K562 (cell line): ENCODE measurements around the gene HMG20B. TPM values are rescaled to one million over a fixed set of nuclear protein-coding genes. Genes with fewer than 3 reads are reported as not detected.

Experiments
- BCOR ChIP-seq: fragments of 450-650 bp; IDR thresholded peaks from 2 replicates; pipeline ENCODE4 v1.6.1; 2016
- C11orf30 ChIP-seq: fragments of 450-650 bp; IDR thresholded peaks from 2 replicates; pipeline ENCODE4 v1.6.1; 2016; ENCODE audit warnings: low read depth, mild to moderate bottlenecking
- HMG20B ChIP-seq: fragments of 250-450 bp; sonication (Bioruptor Pico); IDR thresholded peaks from 2 replicates; pipeline ENCODE4 v1.5.0; 2021; ENCODE audit warnings: mild to moderate bottlenecking
- HSF4 ChIP-seq: fragments of 250-450 bp; sonication (Bioruptor Pico); IDR thresholded peaks from 2 replicates; pipeline ENCODE4 v2.1.2; 2022; ENCODE audit warnings: mild to moderate bottlenecking, moderate library complexity, borderline replicate concordance
- JUN ChIP-seq, 2 experiments: sonication (generic) in 1 of 2; formaldehyde crosslinking in 1 of 2; IDR thresholded peaks; 2 replicates each; pipeline versions ENCODE4 v1.6.1 to v1.8.0; 2012 to 2022; ENCODE audit warnings: borderline replicate concordance in 2 of 2, mild to moderate bottlenecking in 2 of 2, improper control_type of control experiment in 1 of 2, low read depth in 1 of 2, low read length in 1 of 2, missing genetic modification reagents in 1 of 2
- JUNB ChIP-seq: fragments of 450-650 bp; formaldehyde crosslinking; conservative IDR thresholded peaks from 2 replicates; pipeline ENCODE4 v1.4.0; 2020; ENCODE audit warnings: mild to moderate bottlenecking
- KAT8 ChIP-seq: fragments of 450-650 bp; IDR thresholded peaks from 2 replicates; pipeline ENCODE4 v1.6.1; 2016; ENCODE audit warnings: low read depth, mild to moderate bottlenecking
- MAZ ChIP-seq, 2 experiments: fragments of 450-650 bp in 1 of 2; sonication (generic) in 1 of 2; formaldehyde crosslinking; IDR thresholded peaks in 1 of 2; conservative IDR thresholded peaks in 1 of 2; 2 replicates each; pipeline versions ENCODE4 v1.4.0 to v1.5.0; 2020; ENCODE audit warnings: mild to moderate bottlenecking in 1 of 2, missing genetic modification reagents in 1 of 2
- MYNN ChIP-seq, 2 experiments: sonication (generic); formaldehyde crosslinking in 1 of 2; IDR thresholded peaks; 2 replicates each; pipeline versions ENCODE4 v1.5.0 to v1.6.1; 2016 to 2020; ENCODE audit warnings: antibody characterized with exemption in 1 of 2, missing genetic modification reagents in 1 of 2
- NFXL1 ChIP-seq: fragments of 450-650 bp; formaldehyde crosslinking; IDR thresholded peaks from 2 replicates; pipeline ENCODE4 v1.4.0; 2021; ENCODE audit warnings: mild to moderate bottlenecking
- NR3C1 ChIP-seq: sonication (generic); formaldehyde crosslinking; IDR thresholded peaks from 2 replicates; pipeline ENCODE4 v1.8.1; 2022; ENCODE audit warnings: missing genetic modification reagents
- RAD21 ChIP-seq, 2 experiments: fragments of 250-450 bp in 1 of 2; fragments of 450-650 bp in 1 of 2; sonication (Bioruptor Pico) in 1 of 2; formaldehyde crosslinking in 1 of 2; IDR thresholded peaks in 1 of 2; conservative IDR thresholded peaks in 1 of 2; 2 replicates each; pipeline versions ENCODE4 v1.4.0 to v1.8.0; 2020 to 2022; ENCODE audit warnings: mild to moderate bottlenecking in 2 of 2, moderate library complexity in 1 of 2
- RB1 ChIP-seq: fragments of 450-650 bp; IDR thresholded peaks from 2 replicates; pipeline ENCODE4 v1.6.1; 2017; ENCODE audit warnings: low read depth, mild to moderate bottlenecking
- SMAD1 ChIP-seq: fragments of 150-350 bp; IDR thresholded peaks from 2 replicates; pipeline ENCODE4 v1.6.1; 2014; ENCODE audit warnings: low read length, low read depth; ENCODE audit not compliant: partially characterized antibody
- SMARCE1 ChIP-seq: fragments of 450-650 bp; IDR thresholded peaks from 2 replicates; pipeline ENCODE4 v1.7.1; 2016; ENCODE audit warnings: mild to moderate bottlenecking
- SMC3 ChIP-seq: conservative IDR thresholded peaks from 2 replicates; pipeline ENCODE4 v1.6.1; 2011; ENCODE audit warnings: low read depth, low read length, improper control_type of control experiment; ENCODE audit not compliant: insufficient read depth
- STAG1 ChIP-seq: sonication (generic); formaldehyde crosslinking; IDR thresholded peaks from 2 replicates; pipeline ENCODE4 v1.5.0; 2020; ENCODE audit warnings: missing genetic modification reagents, borderline replicate concordance
- YY1 ChIP-seq, 3 experiments: IDR thresholded peaks; 2 replicates each; pipeline ENCODE4 v1.6.1; 2011; ENCODE audit warnings: low read length in 2 of 3, mild to moderate bottlenecking in 2 of 3, moderate library complexity in 2 of 3, borderline replicate concordance in 1 of 3, control low read depth in 1 of 3, low read depth in 1 of 3; ENCODE audit not compliant: insufficient read depth in 3 of 3, insufficient replicate concordance in 2 of 3, control insufficient read depth in 1 of 3, insufficient read length in 1 of 3; ENCODE audit errors: extremely low read depth in 1 of 3
- ZFX ChIP-seq: sonication (generic); formaldehyde crosslinking; IDR thresholded peaks from 2 replicates; pipeline ENCODE4 v1.8.0; 2022; ENCODE audit warnings: mild to moderate bottlenecking, missing genetic modification reagents, moderate library complexity
- ZNF140 ChIP-seq: fragments of 250-450 bp; sonication (Bioruptor Pico); IDR thresholded peaks from 2 replicates; pipeline ENCODE4 v1.8.0; 2021; ENCODE audit warnings: moderate library complexity, mild to moderate bottlenecking, inconsistent platforms
- ZNF143 ChIP-seq: sonication (generic); formaldehyde crosslinking; IDR thresholded peaks from 2 replicates; pipeline ENCODE4 v1.9.0; 2022; ENCODE audit warnings: mild to moderate bottlenecking, missing genetic modification reagents
- ZNF197 ChIP-seq: fragments of 200-800 bp; sonication (Bioruptor generic); IDR thresholded peaks from 2 replicates; pipeline ENCODE4 v1.6.1; 2016; ENCODE audit warnings: low read depth, missing genetic modification characterization, missing compliant biosample characterization
- ZNF316 ChIP-seq: fragments of 450-650 bp; IDR thresholded peaks from 2 replicates; pipeline ENCODE4 v1.6.1; 2016
- polyA plus RNA-seq, 8 experiments: library from polyadenylated mRNA; depleted of rRNA in 4 of 8; stranded (reverse) in 5 of 8; unstranded in 3 of 8; fragments of >200 nt; fragmentation: Nextera tagmentation in 2 of 8; fragmentation: Illumina TruSeq in 1 of 8; extraction: Ambion mirVana in 2 of 8; extraction: Trizol in 1 of 8; gene quantifications; 2 replicates each; pipeline versions ENCODE4 v1.2.1 to v1.2.3, GENCODE V29; 2011 to 2014; ENCODE audit warnings: inconsistent platforms in 1 of 8, missing spikeins in 1 of 8
- total RNA-seq, 7 experiments: library from RNA; depleted of rRNA in 6 of 7; stranded (reverse); fragments of >200 nt in 6 of 7; fragmentation: Illumina TruSeq in 2 of 7; extraction: Trizol in 2 of 7; gene quantifications; 2 replicates each; pipeline versions ENCODE4 v1.2.1 to v1.2.3, GENCODE V29; 2011 to 2021; ENCODE audit warnings: low replicate concordance in 1 of 7
- TF ChIP-seq, protein P1 (sequence below): fragments of 450-650 bp; formaldehyde crosslinking; IDR thresholded peaks from 2 replicates; pipeline ENCODE4 v1.4.0; 2020; ENCODE audit warnings: mild to moderate bottlenecking, moderate library complexity
- TF ChIP-seq, protein P2 (sequence below): sonication (generic); formaldehyde crosslinking; IDR thresholded peaks from 2 replicates; pipeline ENCODE4 v1.9.0; 2022; ENCODE audit warnings: mild to moderate bottlenecking, missing genetic modification reagents
- TF ChIP-seq, protein P3 (sequence below): sonication (generic); formaldehyde crosslinking; IDR thresholded peaks from 2 replicates; pipeline ENCODE4 v1.8.0; 2022; ENCODE audit warnings: mild to moderate bottlenecking, missing genetic modification reagents

The HMG20B gene
- total and polyA plus RNA-seq, 9 of the 15 experiments (the other 6 are each of a cell fraction or from before 2014, with no cell fraction given) = 0.35 to 172 (median 38.6) TPM

DNA sequence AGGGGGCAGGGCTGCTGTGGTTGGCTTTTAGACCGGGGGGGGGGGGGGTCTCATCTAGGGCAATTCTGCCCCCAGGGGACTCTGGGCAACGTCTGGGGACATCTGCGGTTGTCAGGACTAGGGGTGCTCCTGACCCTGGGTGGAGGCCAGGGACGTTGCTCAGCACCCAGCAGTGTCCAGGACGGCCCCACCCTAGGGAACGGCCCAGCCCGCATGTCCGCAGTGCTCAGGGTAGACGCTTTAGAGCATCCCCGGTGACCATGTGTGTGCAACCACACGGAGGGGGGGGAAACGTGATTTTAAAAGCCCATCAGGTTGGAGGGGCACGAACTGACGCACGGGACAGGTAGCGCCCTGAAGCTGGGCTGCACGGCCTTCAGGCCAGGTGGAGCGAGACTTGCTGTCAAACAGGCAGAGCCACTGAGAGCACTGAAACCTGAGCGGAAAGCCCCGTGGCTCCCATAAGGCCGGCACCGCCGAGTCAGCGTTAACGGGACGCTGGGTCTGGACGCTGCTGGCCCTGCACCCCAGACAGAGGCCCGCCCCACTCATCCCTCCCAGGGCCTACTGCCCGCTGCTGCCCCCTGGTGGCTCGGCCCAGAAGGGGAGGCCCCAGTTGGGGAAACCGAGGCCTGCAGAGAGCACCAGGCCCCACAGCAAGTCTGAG is 45.5 kb downstream of the HMG20B start (continued):
- no peak for TF ChIP-seq NFXL1 (CRISPR knock-in tag)
- peak in 1 of 3 experiments; percentile 38 for TF ChIP-seq YY1 (IDR thresholded peaks at IDR 0.05; ENCODE audit: borderline replicate concordance in 1 of 3, control insufficient read depth in 1 of 3, extremely low read depth in 1 of 3, insufficient read depth in 3 of 3, insufficient read length in 1 of 3, insufficient replicate concordance in 2 of 3, low read depth in 1 of 3, low read length in 2 of 3)
- no peak for TF ChIP-seq JUNB (CRISPR knock-in tag)
- 0 out of 2 replicates have a peak, but pooled peaks have one; percentile 17 for TF ChIP-seq ZNF143 (CRISPR knock-in tag)
- no peak for TF ChIP-seq MYNN (IDR thresholded peaks at IDR 0.05)
- no peak for TF ChIP-seq MYNN (CRISPR knock-in tag; IDR thresholded peaks at IDR 0.05)
- TF ChIP-seq KAT8 = no peak
- peak; percentile 73 to 93 for TF ChIP-seq MAZ (CRISPR knock-in tag; conservative IDR thresholded peaks at IDR 0.05 in 1 of 2, IDR thresholded peaks at IDR 0.05 in 1 of 2)
- TF ChIP-seq SMAD1 = no peak
- TF ChIP-seq SMARCE1 = no peak
- TF ChIP-seq NR3C1 (CRISPR knock-in tag) = no peak
- peak; percentile 88 to 96 for TF ChIP-seq RAD21 (CRISPR knock-in tag; conservative IDR thresholded peaks at IDR 0.05 in 1 of 2, IDR thresholded peaks at IDR 0.05 in 1 of 2)
- TF ChIP-seq ZNF197 (CRISPR knock-in tag) = no peak
- peak; percentile 36 for TF ChIP-seq ZFX (CRISPR knock-in tag)
- TF ChIP-seq RB1 = peak; percentile 82
- TF ChIP-seq BCOR = peak; percentile 98
- peak; percentile 97 for TF ChIP-seq ZNF316
- TF ChIP-seq, protein P1, sequence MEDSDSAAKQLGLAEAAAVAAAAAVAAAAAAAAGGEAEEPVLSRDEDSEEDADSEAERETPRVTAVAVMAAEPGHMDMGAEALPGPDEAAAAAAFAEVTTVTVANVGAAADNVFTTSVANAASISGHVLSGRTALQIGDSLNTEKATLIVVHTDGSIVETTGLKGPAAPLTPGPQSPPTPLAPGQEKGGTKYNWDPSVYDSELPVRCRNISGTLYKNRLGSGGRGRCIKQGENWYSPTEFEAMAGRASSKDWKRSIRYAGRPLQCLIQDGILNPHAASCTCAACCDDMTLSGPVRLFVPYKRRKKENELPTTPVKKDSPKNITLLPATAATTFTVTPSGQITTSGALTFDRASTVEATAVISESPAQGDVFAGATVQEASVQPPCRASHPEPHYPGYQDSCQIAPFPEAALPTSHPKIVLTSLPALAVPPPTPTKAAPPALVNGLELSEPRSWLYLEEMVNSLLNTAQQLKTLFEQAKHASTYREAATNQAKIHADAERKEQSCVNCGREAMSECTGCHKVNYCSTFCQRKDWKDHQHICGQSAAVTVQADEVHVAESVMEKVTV = peak; percentile 75
- TF ChIP-seq, protein P2, sequence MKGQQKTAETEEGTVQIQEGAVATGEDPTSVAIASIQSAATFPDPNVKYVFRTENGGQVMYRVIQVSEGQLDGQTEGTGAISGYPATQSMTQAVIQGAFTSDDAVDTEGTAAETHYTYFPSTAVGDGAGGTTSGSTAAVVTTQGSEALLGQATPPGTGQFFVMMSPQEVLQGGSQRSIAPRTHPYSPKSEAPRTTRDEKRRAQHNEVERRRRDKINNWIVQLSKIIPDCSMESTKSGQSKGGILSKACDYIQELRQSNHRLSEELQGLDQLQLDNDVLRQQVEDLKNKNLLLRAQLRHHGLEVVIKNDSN = 0 out of 2 replicates have a peak, but pooled peaks have one; percentile 35
- TF ChIP-seq STAG1 (CRISPR knock-in tag) = peak; percentile 59; the same call in 1 of the 2 replicates
- peak; percentile 88 for TF ChIP-seq SMC3
- peak; percentile 97 for TF ChIP-seq C11orf30
- TF ChIP-seq, protein P3, sequence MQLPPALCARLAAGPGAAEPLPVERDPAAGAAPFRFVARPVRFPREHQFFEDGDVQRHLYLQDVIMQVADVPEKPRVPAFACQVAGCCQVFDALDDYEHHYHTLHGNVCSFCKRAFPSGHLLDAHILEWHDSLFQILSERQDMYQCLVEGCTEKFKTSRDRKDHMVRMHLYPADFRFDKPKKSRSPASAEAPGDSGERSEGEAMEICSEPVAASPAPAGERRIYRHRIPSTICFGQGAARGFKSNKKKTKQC (CRISPR knock-in tag) = peak; percentile 49; the same call in 1 of the 2 replicates
- no peak for TF ChIP-seq HMG20B (CRISPR knock-in tag)
- TF ChIP-seq ZNF140 (CRISPR knock-in tag) = no peak
- TF ChIP-seq HSF4 (CRISPR knock-in tag) = no peak
- no peak for TF ChIP-seq JUN (IDR thresholded peaks at IDR 0.05; ENCODE audit: borderline replicate concordance, low read depth, low read length)
- peak; percentile 68; the same call in 1 of the 2 replicates for TF ChIP-seq JUN (CRISPR knock-in tag; IDR thresholded peaks at IDR 0.05; ENCODE audit: borderline replicate concordance)
